ENCODE measurements around the gene RGS3. TPM values are rescaled to one million over a fixed set of nuclear protein-coding genes. Genes with fewer than 3 reads are reported as not detected.
A peak's percentile ranks its signal among the peaks of the same experiment; 100 is the strongest.

The RGS3 gene
- total RNA-seq, 1 donor from 2014 or later = 36.7 TPM

DNA sequence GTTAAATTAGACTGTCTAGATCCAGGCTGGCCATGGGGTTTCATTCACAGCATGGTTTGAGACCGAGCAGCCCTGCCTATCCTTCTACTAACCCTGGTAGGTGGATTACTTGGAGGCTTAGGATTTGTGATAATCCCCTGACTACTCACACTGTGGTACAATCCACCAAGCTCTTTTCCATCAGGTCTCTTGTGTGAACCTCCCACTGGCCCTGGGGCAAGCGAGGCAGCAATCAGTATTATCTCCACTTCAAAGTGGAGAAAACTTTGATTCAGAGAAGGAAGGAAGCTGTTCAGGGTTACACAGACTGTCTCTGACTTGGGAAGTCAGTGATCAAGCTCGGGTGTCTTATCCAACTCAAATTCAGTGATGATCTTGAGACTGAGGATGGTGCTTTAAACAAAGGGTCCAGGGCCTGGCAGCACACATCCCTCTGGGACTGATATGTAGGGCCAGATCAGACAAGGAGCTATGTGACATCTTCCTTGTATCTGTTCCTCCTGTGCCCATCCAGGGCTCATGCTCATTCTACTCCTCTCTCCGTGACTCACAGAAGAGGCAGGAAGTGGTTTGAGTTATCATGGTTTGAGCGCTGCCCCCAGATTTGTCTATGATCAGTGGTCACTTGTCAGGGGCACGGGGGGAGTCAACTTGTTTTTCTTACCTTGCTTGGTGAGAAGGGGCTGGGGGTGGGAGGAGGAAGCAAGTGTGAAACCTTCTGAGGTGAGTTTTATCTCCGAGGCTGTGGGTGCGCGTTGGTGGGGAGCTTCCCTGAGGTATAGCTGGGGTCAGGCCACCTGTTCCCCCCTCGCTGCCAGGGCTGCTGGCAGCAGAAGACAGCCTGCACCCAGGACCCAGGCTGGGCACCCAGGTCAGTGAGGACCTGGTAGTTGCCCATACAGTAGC is 48.6 kb downstream of the RGS3 start:
- Mint-ChIP-seq H3K36me3 (ENCODE audit: low read depth) (peaks cover 2% of the 10 kb centered on the region), H3K9me3 (no peaks in the 10 kb centered on the region), H3K27me3 (ENCODE audit: low read depth) (no peaks in the 10 kb centered on the region), H3K4me1 (peaks cover 61% of the 10 kb centered on the region), H3K4me3 (no peak overlapping the region), H3K27ac (ENCODE audit: unreplicated experiment) (peak overlapping the region; percentile 32)
- no peak for DNase-seq (ENCODE audit: low read depth, low spot score)
- no peak for TF ChIP-seq CTCF (conservative IDR thresholded peaks at IDR 0.05)

GRCh38 chr9:113513111-113513510 is 49.6 kb downstream of the RGS3 start:
- Mint-ChIP-seq H3K27me3 (ENCODE audit: low read depth) (no peaks in the 10 kb centered on the region), H3K4me1 (peaks cover 61% of the 10 kb centered on the region), H3K4me3 (no peak overlapping the region), H3K9me3 (no peaks in the 10 kb centered on the region), H3K27ac (ENCODE audit: unreplicated experiment) (no peak overlapping the region), H3K36me3 (ENCODE audit: low read depth) (peaks cover 2% of the 10 kb centered on the region)
- no peak for TF ChIP-seq CTCF (conservative IDR thresholded peaks at IDR 0.05)
- DNase-seq (ENCODE audit: low read depth, low spot score) = no peak

GRCh38 chr9:113513536-113513935 is 50.0 kb downstream of the RGS3 start:
- no peaks in the 10 kb centered on the region for H3K36me3 Mint-ChIP-seq (ENCODE audit: low read depth)
- no peak for TF ChIP-seq CTCF (conservative IDR thresholded peaks at IDR 0.05)
- H3K4me1 Mint-ChIP-seq = peaks cover 61% of the 10 kb centered on the region
- no peaks in the 10 kb centered on the region for H3K27me3 Mint-ChIP-seq (ENCODE audit: low read depth)
- no peak for DNase-seq (ENCODE audit: low read depth, low spot score)
- no peak overlapping the region for H3K4me3 Mint-ChIP-seq
- peak overlapping the region; percentile 79 for H3K27ac Mint-ChIP-seq (ENCODE audit: unreplicated experiment)
- H3K9me3 Mint-ChIP-seq = no peaks in the 10 kb centered on the region

DNA sequence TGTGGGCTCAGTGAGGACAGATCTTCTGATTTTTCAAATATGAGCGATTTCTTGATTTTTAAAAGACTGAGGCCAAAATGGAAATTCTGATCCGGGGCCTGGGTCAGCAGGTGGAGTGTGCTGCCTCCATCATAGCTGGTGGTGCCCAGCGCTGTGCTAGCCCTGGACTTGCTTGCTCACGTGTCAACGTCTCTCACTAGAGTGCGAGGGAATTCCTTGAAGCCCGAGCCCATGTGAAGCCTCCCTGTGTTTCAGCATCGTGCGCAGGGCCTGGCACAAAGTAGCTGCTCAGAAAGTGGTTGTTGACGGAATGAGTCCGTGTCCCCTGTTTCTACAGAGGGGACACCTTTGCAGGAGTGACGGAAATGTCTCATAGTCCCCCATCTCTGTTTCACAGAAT is 50.5 kb downstream of the RGS3 start:
- Mint-ChIP-seq H3K9me3 (no peaks in the 10 kb centered on the region), H3K4me1 (peaks cover 63% of the 10 kb centered on the region), H3K36me3 (ENCODE audit: low read depth) (no peaks in the 10 kb centered on the region), H3K27me3 (ENCODE audit: low read depth) (no peaks in the 10 kb centered on the region), H3K27ac (ENCODE audit: unreplicated experiment) (peak overlapping the region; percentile 79), H3K4me3 (no peak overlapping the region)
- DNase-seq (ENCODE audit: low read depth, low spot score) = no peak
- TF ChIP-seq CTCF (conservative IDR thresholded peaks at IDR 0.05) = no peak

GRCh38 chr9:113514748-113515147 is 51.2 kb downstream of the RGS3 start:
- Mint-ChIP-seq H3K36me3 (ENCODE audit: low read depth) (no peaks in the 10 kb centered on the region), H3K4me1 (peaks cover 58% of the 10 kb centered on the region), H3K27me3 (ENCODE audit: low read depth) (no peaks in the 10 kb centered on the region), H3K27ac (ENCODE audit: unreplicated experiment) (no peak overlapping the region), H3K4me3 (no peak overlapping the region), H3K9me3 (no peaks in the 10 kb centered on the region)
- no peak for DNase-seq (ENCODE audit: low read depth, low spot score)
- TF ChIP-seq CTCF (conservative IDR thresholded peaks at IDR 0.05) = no peak
